ENCODE measurements around the gene CSTF3. TPM values are rescaled to one million over a fixed set of nuclear protein-coding genes. Genes with fewer than 3 reads are reported as not detected.
"Not testable (repeated sequence)": the region's sequence is repeated elsewhere in the genome, so short reads cannot be mapped to it uniquely, and the experiment has no call there.

CSTF3 gene
- total RNA-seq, 1 donor from 2014 or later: 17.9 TPM

- H3K9me3 ChIP-seq: no peaks in the 10 kb centered on the region
- TF ChIP-seq CTCF (IDR thresholded peaks at IDR 0.05): no peak
- H3K27ac ChIP-seq: no peak overlapping the region
- no peak for ATAC-seq
- intact Hi-C loops (cut with DNase I): no loop called here
- H3K27me3 ChIP-seq: no peaks in the 10 kb centered on the region
- H3K36me3 ChIP-seq: no peaks in the 10 kb centered on the region
- H3K4me3 ChIP-seq: no peak overlapping the region
- DNase-seq: no peak
- H3K4me1 ChIP-seq: no peaks in the 10 kb centered on the region
Observed at GRCh38 chr11:33179348-33179803, 18.1 kb upstream of the CSTF3 start.

DNA sequence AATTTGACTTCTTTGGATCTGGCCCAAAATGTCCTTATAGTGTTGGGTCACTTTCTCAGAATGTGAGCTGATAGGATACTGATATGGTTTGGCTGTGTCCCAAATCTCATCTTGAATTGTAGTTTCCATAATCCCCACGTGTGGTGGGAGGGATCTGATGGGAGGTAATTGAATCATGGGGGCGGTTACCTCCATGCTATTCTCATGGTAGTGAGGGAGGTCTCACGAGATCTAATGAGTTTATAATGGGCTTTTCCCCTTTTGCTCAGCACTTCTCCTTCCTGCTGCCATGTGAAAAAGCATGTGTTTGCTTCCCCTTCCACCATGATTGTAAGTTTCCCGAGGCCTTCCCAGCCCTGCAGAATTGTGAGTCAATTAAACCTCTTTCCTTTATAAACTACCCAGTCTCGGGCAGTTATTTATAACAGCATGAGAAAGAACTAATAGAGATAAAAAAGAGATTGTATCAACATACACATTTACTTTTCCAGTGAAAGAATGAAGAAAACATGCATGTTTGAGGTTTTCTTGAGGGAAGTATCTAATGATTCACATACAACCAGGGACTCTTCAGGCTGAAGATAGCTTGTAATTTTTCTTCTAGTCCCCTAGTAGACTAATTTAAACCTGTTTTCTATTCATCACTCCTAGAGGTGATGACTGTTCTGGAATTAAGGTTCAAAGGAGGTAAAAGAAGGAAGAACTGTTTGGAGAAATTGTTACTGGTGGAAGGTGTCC lies 17.3 kb upstream of the CSTF3 start:
- DNase-seq: no peak
- Histone ChIP-seq H3K9me3 (no peaks in the 10 kb centered on the region), H3K4me3 (no peak overlapping the region), H3K27me3 (no peaks in the 10 kb centered on the region), H3K36me3 (no peaks in the 10 kb centered on the region), H3K27ac (no peak overlapping the region), H3K4me1 (no peaks in the 10 kb centered on the region)
- ATAC-seq: no peak
- no peak for TF ChIP-seq CTCF (IDR thresholded peaks at IDR 0.05)
- intact Hi-C loops (cut with DNase I): no loop called here

GRCh38 chr11:33177676-33178336 lies 16.5 kb upstream of the CSTF3 start:
- ATAC-seq (no peak), DNase-seq (no peak)
- Histone ChIP-seq H3K27ac (no peak overlapping the region), H3K9me3 (no peaks in the 10 kb centered on the region), H3K36me3 (no peaks in the 10 kb centered on the region), H3K27me3 (no peaks in the 10 kb centered on the region), H3K4me1 (no peaks in the 10 kb centered on the region), H3K4me3 (no peak overlapping the region)
- no peak for TF ChIP-seq CTCF (IDR thresholded peaks at IDR 0.05)
- intact Hi-C loops (cut with DNase I): no loop called here

GRCh38 chr11:33176760-33177159 lies 15.5 kb upstream of the CSTF3 start:
- intact Hi-C loops (cut with DNase I): not testable (repeated sequence)

GRCh38 chr11:33172996-33173395 lies 11.7 kb upstream of the CSTF3 start:
- Histone ChIP-seq H3K4me1 (no peaks in the 10 kb centered on the region), H3K27ac (no peak overlapping the region), H3K27me3 (no peaks in the 10 kb centered on the region), H3K36me3 (no peaks in the 10 kb centered on the region), H3K4me3 (no peak overlapping the region), H3K9me3 (no peaks in the 10 kb centered on the region)
- no peak for TF ChIP-seq CTCF (IDR thresholded peaks at IDR 0.05)
- ATAC-seq (peak; percentile 89), DNase-seq (no peak)
- intact Hi-C loops (cut with DNase I): no loop called here

More at GRCh38 chr11:33176760-33177159, 15.5 kb upstream of the CSTF3 start:
- H3K4me3 ChIP-seq, H3K36me3 ChIP-seq, H3K27ac ChIP-seq, DNase-seq, ATAC-seq, H3K4me1 ChIP-seq, H3K9me3 ChIP-seq, H3K27me3 ChIP-seq: not testable (repeated sequence)

GRCh38 chr11:33172345-33172744 lies 11.1 kb upstream of the CSTF3 start:
- TF ChIP-seq CTCF (IDR thresholded peaks at IDR 0.05): no peak
- Histone ChIP-seq H3K9me3 (no peaks in the 10 kb centered on the region), H3K4me3 (no peak overlapping the region), H3K4me1 (no peaks in the 10 kb centered on the region), H3K27ac (no peak overlapping the region), H3K27me3 (no peaks in the 10 kb centered on the region), H3K36me3 (no peaks in the 10 kb centered on the region)
- intact Hi-C loops (cut with DNase I): no loop called here
- no peak for ATAC-seq
- no peak for DNase-seq

Measured in upper lobe of right lung (tissue), 1 donor.